ENCODE data around the gene TIMP2.

The TIMP2 gene

DNA sequence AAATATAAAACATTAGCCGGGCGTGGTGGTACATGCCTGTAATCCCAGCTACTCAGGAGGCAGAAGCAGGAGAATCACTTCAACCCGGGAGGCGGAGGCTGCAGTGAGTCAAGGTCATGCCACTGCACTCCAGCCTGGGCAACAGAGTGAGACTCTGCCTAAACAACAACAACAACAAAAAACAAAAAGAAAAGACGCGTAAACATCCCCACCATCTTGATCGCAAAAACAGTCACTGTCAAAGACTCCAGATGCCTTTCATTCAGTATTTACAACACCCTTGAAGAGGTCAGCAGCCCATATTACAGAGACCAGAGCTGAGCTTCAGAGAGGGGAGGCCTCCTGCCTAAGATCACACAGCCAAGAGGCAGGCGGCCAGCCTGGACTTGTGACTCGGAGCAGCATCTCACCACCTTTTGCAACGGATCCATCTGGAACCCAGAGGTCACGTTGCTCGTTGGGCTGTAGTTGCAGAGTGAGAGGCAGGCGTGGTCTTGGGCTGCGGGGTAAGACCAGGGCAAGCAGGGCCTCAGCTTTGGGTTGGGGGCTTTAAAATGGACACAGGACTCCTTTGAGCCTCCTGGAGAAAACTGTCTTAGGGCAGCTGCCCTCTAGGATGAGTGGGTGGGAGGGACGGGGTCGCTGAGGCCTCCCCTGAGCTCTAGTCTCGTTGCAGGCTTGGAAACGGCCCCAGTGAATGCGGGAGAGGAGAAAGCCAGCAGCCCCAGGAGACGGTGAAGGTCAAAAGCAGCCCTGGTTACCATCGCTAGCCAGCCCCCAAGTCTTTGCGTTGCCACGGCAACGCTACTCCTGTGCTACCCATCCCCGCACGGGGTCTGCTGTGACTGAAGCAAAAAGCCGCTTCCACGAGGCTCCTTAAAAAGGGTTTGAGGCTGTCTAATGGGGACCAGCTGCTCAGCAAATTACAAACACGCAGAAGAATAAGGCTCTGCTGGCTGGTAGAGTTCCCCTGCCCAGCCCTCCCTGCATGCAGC, 28.5 kb upstream of the TIMP2 start:
- no peak overlapping the region for H3K27ac ChIP-seq
- TF ChIP-seq, protein P1, sequence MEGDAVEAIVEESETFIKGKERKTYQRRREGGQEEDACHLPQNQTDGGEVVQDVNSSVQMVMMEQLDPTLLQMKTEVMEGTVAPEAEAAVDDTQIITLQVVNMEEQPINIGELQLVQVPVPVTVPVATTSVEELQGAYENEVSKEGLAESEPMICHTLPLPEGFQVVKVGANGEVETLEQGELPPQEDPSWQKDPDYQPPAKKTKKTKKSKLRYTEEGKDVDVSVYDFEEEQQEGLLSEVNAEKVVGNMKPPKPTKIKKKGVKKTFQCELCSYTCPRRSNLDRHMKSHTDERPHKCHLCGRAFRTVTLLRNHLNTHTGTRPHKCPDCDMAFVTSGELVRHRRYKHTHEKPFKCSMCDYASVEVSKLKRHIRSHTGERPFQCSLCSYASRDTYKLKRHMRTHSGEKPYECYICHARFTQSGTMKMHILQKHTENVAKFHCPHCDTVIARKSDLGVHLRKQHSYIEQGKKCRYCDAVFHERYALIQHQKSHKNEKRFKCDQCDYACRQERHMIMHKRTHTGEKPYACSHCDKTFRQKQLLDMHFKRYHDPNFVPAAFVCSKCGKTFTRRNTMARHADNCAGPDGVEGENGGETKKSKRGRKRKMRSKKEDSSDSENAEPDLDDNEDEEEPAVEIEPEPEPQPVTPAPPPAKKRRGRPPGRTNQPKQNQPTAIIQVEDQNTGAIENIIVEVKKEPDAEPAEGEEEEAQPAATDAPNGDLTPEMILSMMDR (conservative IDR thresholded peaks at IDR 0.05) = no peak
- no peak for TF ChIP-seq ZFX (IDR thresholded peaks at IDR 0.05)

DNA sequence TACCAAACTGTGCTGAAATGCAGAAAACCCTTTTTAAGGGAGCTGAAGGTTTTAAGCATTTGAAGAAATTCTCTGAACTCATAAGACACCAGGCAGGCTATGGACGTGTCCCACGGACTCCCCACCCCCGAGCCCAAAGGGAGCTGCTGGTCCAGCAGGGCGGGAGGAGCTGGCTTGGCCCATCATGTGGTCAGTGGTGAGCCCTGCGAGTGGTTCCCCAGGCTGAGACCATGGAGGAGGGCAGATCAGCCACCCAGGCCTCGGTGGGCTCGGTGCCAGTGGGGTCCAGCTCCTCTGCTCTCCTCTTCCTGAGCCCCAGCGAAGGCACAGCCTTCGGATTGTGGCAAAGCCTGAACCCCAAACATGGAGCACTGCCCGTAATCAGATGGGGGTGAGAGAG, 27.5 kb upstream of the TIMP2 start:
- H3K27ac ChIP-seq = no peak overlapping the region
- TF ChIP-seq, protein P1 (conservative IDR thresholded peaks at IDR 0.05) = no peak
- no peak for TF ChIP-seq ZFX (IDR thresholded peaks at IDR 0.05)

DNA sequence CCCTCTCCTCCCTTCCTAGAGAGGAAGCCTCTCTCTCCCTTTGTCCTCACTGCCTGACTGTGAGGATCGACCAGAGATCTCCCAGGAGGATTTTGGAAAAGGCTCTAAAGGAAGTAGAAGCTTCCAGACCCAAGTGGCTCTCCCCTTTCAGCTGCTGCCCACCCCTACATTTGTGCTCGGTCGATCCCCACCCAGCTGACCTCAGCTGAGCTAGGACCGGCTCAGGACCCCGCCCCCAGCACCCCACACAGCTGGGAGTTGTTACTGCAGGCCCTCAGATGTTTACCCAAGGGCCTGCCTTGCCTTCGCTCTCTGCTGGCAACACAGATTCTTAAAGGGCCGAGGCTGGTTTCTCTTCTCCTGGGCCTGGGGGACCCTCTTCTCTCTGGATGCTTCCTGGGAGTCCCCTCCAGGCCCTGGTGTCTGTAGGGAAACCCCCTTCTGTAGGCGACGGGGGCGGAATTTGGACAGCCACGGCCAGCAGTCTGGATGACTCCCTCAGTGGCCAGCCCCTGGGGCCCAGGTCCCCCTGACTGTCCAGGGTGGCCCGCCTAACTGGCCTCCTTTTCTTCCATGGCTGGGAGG, 26.9 kb upstream of the TIMP2 start:
- no peak overlapping the region for H3K27ac ChIP-seq
- no peak for TF ChIP-seq ZFX (IDR thresholded peaks at IDR 0.05)
- TF ChIP-seq, protein P1 (conservative IDR thresholded peaks at IDR 0.05) = no peak

DNA sequence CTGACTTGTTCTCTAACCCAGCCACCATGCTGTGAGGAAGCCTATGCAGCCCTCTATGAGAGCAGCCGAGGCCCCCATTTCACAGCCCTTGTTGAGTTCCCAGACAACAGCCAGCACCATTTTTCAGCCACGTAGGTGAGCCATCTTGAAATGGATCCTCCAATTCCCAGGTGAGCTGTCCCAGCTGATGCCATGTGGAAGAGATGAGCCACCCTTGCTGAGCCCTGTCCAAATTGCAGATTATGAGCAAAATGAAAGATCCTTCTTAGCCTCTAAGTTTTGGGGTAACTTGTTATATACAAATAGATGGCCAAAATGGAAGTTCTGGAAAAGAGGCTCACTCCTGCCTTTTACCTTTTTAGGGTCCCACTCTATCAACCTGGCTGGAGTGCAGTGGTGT, 25.7 kb upstream of the TIMP2 start:
- H3K27ac ChIP-seq = no peak overlapping the region
- no peak for TF ChIP-seq ZFX (IDR thresholded peaks at IDR 0.05)
- TF ChIP-seq, protein P1 (conservative IDR thresholded peaks at IDR 0.05) = no peak

DNA sequence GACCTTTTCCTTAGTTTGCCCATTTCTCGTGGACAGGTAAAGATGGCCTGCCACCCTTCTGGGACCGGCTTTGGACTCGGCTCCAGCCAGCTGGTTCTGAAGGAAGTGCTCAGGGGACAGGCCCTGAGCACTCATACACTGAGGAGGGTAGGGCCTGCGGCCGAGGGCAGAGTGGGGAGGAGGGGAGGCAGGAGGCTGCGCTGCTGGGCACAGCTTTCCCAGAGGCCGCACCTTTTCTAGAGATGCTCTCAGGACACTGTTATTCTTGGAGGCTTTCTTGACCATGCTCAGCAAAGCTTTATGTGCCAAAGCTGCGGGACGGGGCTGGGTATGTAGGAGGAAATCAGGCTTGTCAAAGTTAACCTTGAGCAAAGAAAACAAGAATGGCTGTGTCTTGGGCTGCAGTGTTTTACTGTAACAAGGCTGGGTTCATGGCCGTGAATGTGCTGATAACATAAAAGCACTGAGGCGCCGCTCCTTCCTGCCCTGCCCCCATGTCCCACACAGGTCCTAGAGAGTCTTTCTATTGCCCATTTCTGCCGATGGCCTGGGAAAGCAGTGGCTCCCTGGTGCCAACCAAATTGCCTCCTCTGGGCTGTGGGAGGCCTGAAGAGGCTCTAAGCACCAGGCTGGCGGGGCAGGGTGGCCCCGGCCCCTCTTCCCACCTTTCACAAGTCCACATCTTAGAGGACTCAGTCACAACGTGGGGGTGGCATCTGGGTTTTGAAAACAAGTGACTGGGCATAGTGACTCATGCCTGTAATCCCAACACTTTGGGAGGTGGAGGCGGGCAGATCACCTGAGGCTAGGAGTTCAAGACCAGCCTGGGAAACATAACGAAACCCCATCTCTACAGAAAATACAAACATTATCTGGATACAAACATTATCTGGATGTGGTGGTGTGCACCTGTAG, 22.3 kb upstream of the TIMP2 start:
- TF ChIP-seq ZFX (IDR thresholded peaks at IDR 0.05) = no peak
- TF ChIP-seq, protein P1 (conservative IDR thresholded peaks at IDR 0.05) = no peak
- H3K27ac ChIP-seq = no peak overlapping the region

DNA sequence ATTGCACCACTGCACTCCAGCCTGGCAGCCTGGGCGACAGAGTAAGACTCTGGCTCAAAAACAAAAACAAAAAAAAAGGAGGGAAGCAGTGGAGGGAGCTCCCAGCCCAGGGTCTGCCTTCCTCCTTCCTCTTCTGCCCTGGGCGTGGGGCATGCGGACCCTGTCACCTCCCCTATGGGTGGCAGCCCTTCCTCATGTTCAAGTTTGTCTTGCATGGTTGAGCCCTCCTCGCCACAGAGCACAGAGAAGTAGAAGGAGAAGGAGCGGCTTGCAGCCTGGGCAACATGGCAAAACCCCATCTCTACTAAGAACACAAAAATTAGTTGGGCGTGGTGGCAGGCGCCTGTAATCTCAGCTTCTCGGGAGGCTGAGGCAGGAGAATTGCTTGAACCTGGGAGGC, 21.4 kb upstream of the TIMP2 start:
- TF ChIP-seq, protein P1 (conservative IDR thresholded peaks at IDR 0.05) = no peak
- TF ChIP-seq ZFX (IDR thresholded peaks at IDR 0.05) = no peak
- H3K27ac ChIP-seq = no peak overlapping the region

Measured in C4-2B (cell line).